Smooth muscle cell (in vitro differentiated cells): Measurements from ENCODE around the gene CPPED1. TPM values are rescaled to one million over a fixed set of nuclear protein-coding genes. Genes with fewer than 3 reads are reported as not detected.

ENCODE experiments used
- DNase-seq: peaks from one replicate; lab custom pipeline; 2025; ENCODE audit not compliant: unreplicated experiment; lab: John Stamatoyannopoulos, UW
- H2AFZ ChIP-seq: fragments of 200-600 bp; sonication (generic); 2 replicates; pipeline ENCODE4 v1.6.0; 2016; ENCODE audit warnings: antibody characterized with exemption, low read depth, mild to moderate bottlenecking
- H3F3A ChIP-seq: fragments of 200-600 bp; sonication (generic); 2 replicates; pipeline ENCODE4 v1.6.0; 2017; ENCODE audit warnings: antibody characterized with exemption, low read depth
- H3K27ac ChIP-seq: fragments of 200-600 bp; sonication (generic); 2 replicates; pipeline ENCODE4 v1.5.1; 2016; ENCODE audit warnings: low read depth, mild to moderate bottlenecking
- H3K27me3 ChIP-seq: fragments of 200-600 bp; sonication (generic); 2 replicates; pipeline ENCODE4 v1.6.1; 2016; ENCODE audit warnings: low read depth, mild to moderate bottlenecking
- H3K36me3 ChIP-seq: fragments of 200-600 bp; sonication (generic); 2 replicates; pipeline ENCODE4 v1.5.1; 2016; ENCODE audit warnings: low read depth
- H3K4me1 ChIP-seq: fragments of 200-600 bp; sonication (generic); 2 replicates; pipeline ENCODE4 v1.5.1; 2016; ENCODE audit warnings: low read depth
- H3K4me2 ChIP-seq: fragments of 200-600 bp; sonication (generic); 2 replicates; pipeline ENCODE4 v1.6.0; 2016; ENCODE audit warnings: mild to moderate bottlenecking
- H3K4me3 ChIP-seq: fragments of 200-600 bp; sonication (generic); 2 replicates; pipeline ENCODE4 v1.5.1; 2016; ENCODE audit warnings: mild to moderate bottlenecking
- H3K79me2 ChIP-seq: fragments of 200-600 bp; sonication (generic); 2 replicates; pipeline ENCODE4 v1.6.0; 2016; ENCODE audit warnings: low read depth, mild to moderate bottlenecking
- H3K9ac ChIP-seq: fragments of 200-600 bp; sonication (generic); 2 replicates; pipeline ENCODE4 v1.6.0; 2016; ENCODE audit warnings: low read depth
- H3K9me3 ChIP-seq: fragments of 200-600 bp; sonication (generic); replicated peaks from 2 replicates; pipeline ENCODE4 v1.5.1; 2016; ENCODE audit warnings: low read depth
- H4K20me1 ChIP-seq: fragments of 200-600 bp; sonication (generic); 2 replicates; pipeline ENCODE4 v1.6.0; 2016; ENCODE audit warnings: low read depth
- WGBS: methylation state at CpG from one replicate; pipeline ENCODE4 v1.1.7; 2016; ENCODE audit warnings: low lambda C conversion rate; 5-methylcytosine and 5-hydroxymethylcytosine counted together
- polyA plus RNA-seq: library from polyadenylated mRNA; unstranded; fragments of >200 nt; fragmentation: Nextera tagmentation; extraction: Ambion mirVana; gene quantifications from 2 replicates; pipeline ENCODE4 v1.2.1, GENCODE V29; 2016
- total RNA-seq: library from RNA; depleted of rRNA; stranded (reverse); fragments of >200 nt; gene quantifications from 2 replicates; pipeline ENCODE4 v1.2.3, GENCODE V29; 2014
- TF ChIP-seq, protein P1 (sequence below): fragments of 200-600 bp; sonication (generic); IDR thresholded peaks from 2 replicates; pipeline ENCODE4 v1.5.1; 2017; ENCODE audit warnings: borderline replicate concordance, mild to moderate bottlenecking, antibody characterized with exemption; ENCODE audit not compliant: insufficient read depth, poor library complexity, severe bottlenecking

Gene CPPED1
- total and polyA plus RNA-seq, 2 experiments from 2014 or later: 17.2 to 20.9 TPM

DNA sequence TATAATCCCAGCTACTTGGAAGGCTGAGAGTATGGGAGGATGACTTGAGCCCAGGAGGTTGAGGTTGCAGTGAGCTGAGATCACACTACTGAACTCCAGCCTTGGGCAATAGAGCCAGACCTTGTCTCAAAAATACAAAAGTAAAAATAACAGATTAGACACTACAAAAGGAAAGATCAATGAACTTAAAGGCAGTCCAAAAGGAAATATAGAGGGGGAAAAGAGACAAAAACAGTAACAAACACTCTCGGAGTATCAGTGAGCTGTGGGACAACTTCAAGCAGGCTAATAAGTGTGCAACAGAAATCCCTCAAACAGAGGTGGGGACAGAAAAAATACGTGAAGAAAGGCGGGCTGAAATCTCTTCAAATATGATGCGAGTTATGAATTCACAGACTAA lies 58.8 kb downstream of the CPPED1 start:
- Histone ChIP-seq H3F3A (no peaks in the 10 kb centered on the region), H3K4me3 (no peak overlapping the region), H3K4me1 (no peaks in the 10 kb centered on the region), H3K9ac (no peak overlapping the region), H3K79me2 (no peaks in the 10 kb centered on the region), H3K36me3 (peaks cover 5% of the 10 kb centered on the region), H3K4me2 (no peak overlapping the region), H4K20me1 (no peaks in the 10 kb centered on the region), H3K9me3 (no peaks in the 10 kb centered on the region), H3K27me3 (no peaks in the 10 kb centered on the region), H3K27ac (no peak overlapping the region), H2AFZ (no peak overlapping the region)
- TF ChIP-seq, protein P1, sequence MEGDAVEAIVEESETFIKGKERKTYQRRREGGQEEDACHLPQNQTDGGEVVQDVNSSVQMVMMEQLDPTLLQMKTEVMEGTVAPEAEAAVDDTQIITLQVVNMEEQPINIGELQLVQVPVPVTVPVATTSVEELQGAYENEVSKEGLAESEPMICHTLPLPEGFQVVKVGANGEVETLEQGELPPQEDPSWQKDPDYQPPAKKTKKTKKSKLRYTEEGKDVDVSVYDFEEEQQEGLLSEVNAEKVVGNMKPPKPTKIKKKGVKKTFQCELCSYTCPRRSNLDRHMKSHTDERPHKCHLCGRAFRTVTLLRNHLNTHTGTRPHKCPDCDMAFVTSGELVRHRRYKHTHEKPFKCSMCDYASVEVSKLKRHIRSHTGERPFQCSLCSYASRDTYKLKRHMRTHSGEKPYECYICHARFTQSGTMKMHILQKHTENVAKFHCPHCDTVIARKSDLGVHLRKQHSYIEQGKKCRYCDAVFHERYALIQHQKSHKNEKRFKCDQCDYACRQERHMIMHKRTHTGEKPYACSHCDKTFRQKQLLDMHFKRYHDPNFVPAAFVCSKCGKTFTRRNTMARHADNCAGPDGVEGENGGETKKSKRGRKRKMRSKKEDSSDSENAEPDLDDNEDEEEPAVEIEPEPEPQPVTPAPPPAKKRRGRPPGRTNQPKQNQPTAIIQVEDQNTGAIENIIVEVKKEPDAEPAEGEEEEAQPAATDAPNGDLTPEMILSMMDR: no peak
- WGBS: 97% methylated on average over 4 of the region's 4 CpGs
- DNase-seq: no peak

DNA sequence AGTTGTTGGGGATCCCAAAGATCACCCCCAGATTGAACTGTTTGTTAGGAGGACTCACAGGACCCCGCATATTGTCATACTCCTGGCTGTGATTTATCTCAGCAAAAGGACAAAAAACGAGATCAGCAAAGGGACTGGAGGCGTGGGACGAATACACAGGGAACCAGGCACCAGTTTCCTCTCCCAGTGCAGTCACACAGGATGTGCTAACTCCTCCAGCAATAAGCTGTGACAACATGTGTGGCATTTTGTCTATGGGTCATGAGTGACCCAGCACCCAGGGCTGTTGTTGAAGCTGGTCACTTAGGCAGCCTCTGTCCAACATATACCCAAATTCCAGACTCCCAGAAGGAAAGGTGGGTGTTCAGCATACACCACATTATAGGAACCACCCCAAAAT lies 60.9 kb downstream of the CPPED1 start:
- Histone ChIP-seq H3K9ac (no peak overlapping the region), H3K27ac (no peak overlapping the region), H2AFZ (no peak overlapping the region), H3K4me3 (no peak overlapping the region), H3K4me1 (no peaks in the 10 kb centered on the region), H3K36me3 (peaks cover 8% of the 10 kb centered on the region), H3K4me2 (no peak overlapping the region), H3K79me2 (no peaks in the 10 kb centered on the region), H3F3A (no peaks in the 10 kb centered on the region), H3K27me3 (no peaks in the 10 kb centered on the region), H3K9me3 (no peaks in the 10 kb centered on the region), H4K20me1 (no peaks in the 10 kb centered on the region)
- TF ChIP-seq, protein P1: no peak
- DNase-seq: no peak
- 81% methylated on average over 4 of the region's 4 CpGs for WGBS

DNA sequence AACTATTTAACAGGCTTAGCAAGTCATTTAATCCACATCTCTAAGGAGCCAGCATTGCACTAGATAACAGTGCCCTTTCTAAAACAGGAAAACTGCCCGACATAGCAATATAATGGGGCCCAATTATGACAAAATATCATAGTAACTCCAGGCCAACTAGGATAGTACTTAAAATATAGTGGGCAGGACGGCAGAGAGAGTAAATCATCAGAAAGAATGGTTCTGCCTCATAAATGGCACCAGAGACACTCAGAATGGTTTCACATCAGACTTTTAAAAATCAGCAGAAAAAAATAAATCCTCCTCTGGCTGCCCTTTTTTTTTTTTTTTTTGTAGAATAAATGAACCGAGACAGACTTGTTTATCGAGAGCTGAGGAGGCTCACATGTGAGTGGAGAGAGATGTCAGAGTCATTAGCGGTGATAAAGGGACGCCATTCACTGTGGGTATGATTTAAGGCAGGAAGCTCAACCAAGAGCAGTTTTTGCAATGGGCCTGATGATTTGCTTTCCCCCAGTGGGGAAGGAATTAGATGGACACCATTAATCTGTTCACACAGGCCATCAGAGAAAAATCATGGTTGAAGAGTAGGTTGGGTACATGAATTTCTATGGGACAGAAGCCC lies 62.6 kb downstream of the CPPED1 start:
- no peak for DNase-seq

More for the DNA sequence above, 62.6 kb downstream of the CPPED1 start:
- Histone ChIP-seq H3K4me3 (no peak overlapping the region), H3K79me2 (no peaks in the 10 kb centered on the region), H3K9me3 (no peaks in the 10 kb centered on the region), H3K9ac (no peak overlapping the region), H3F3A (no peaks in the 10 kb centered on the region), H3K27ac (no peak overlapping the region), H3K4me1 (no peaks in the 10 kb centered on the region), H2AFZ (no peak overlapping the region), H3K27me3 (no peaks in the 10 kb centered on the region), H4K20me1 (no peaks in the 10 kb centered on the region), H3K4me2 (no peak overlapping the region), H3K36me3 (peaks cover 8% of the 10 kb centered on the region)
- TF ChIP-seq, protein P1: no peak
- 78% methylated on average over 6 of the region's 6 CpGs for WGBS
